ENCODE data around the gene CLSTN3.

The CLSTN3 gene

DNA sequence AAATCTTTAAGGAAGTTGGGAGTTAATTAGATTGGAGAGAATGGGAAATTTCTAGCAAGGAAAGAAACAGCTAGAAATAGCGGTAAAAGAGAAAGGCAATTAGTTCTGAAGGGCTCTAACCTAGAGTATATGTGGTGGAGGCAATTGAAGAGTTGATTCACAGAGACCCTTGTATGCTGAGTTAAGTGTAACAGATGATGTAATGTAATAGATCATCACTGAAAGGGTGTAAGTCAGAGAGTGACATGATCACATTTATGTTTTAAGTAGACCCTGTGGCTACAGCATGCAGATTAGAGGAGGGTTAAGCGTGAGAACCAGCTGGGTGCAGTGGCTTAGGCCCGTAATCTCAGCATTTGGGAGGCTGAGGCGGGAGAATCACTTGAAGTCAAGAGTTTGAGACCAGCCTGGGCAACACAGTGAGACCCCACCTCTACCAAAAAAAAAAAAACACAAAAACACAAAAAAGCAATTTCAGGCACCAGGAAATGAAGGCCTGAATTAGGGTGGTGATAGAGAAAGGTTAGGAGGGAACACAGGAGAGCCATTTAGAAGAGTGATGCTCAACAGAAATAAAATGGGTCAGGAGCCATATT lies 4.4 kb upstream of the CLSTN3 start:
- no peaks in the 10 kb centered on the region for H4K20me1 ChIP-seq (ENCODE audit: control insufficient read depth, insufficient read depth, low read depth, low read length)
- H3K9me2 ChIP-seq (replicated peaks; ENCODE audit: control insufficient read depth, low read length): no peaks in the 10 kb centered on the region
- H3K4me2 ChIP-seq (ENCODE audit: low read length): no peak overlapping the region
- H3K79me2 ChIP-seq (ENCODE audit: control insufficient read depth, low read length): no peaks in the 10 kb centered on the region
- H3K27me3 ChIP-seq (ENCODE audit: control insufficient read depth, low read length): peaks cover 28% of the 10 kb centered on the region
- H3K36me3 ChIP-seq (ENCODE audit: control insufficient read depth, low read length): no peaks in the 10 kb centered on the region
- peaks cover 14% of the 10 kb centered on the region for H3K4me1 ChIP-seq (ENCODE audit: control insufficient read depth, low read length)
- no peaks in the 10 kb centered on the region for H3K9me3 ChIP-seq (ENCODE audit: control insufficient read depth, insufficient read depth, low read length)
- TF ChIP-seq EZH2phosphoT487 (IDR thresholded peaks at IDR 0.05; ENCODE audit: borderline replicate concordance, low read length): no peak
- TF ChIP-seq, protein P1, sequence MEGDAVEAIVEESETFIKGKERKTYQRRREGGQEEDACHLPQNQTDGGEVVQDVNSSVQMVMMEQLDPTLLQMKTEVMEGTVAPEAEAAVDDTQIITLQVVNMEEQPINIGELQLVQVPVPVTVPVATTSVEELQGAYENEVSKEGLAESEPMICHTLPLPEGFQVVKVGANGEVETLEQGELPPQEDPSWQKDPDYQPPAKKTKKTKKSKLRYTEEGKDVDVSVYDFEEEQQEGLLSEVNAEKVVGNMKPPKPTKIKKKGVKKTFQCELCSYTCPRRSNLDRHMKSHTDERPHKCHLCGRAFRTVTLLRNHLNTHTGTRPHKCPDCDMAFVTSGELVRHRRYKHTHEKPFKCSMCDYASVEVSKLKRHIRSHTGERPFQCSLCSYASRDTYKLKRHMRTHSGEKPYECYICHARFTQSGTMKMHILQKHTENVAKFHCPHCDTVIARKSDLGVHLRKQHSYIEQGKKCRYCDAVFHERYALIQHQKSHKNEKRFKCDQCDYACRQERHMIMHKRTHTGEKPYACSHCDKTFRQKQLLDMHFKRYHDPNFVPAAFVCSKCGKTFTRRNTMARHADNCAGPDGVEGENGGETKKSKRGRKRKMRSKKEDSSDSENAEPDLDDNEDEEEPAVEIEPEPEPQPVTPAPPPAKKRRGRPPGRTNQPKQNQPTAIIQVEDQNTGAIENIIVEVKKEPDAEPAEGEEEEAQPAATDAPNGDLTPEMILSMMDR (IDR thresholded peaks at IDR 0.05; ENCODE audit: low read depth, low read length, poor library complexity, severe bottlenecking): no peak
- H3K27ac ChIP-seq (ENCODE audit: low read depth, low read length): no peak overlapping the region
- H3K4me3 ChIP-seq (ENCODE audit: low read length): no peak overlapping the region
- H3F3A ChIP-seq (ENCODE audit: control insufficient read depth, insufficient read depth): no peaks in the 10 kb centered on the region

DNA sequence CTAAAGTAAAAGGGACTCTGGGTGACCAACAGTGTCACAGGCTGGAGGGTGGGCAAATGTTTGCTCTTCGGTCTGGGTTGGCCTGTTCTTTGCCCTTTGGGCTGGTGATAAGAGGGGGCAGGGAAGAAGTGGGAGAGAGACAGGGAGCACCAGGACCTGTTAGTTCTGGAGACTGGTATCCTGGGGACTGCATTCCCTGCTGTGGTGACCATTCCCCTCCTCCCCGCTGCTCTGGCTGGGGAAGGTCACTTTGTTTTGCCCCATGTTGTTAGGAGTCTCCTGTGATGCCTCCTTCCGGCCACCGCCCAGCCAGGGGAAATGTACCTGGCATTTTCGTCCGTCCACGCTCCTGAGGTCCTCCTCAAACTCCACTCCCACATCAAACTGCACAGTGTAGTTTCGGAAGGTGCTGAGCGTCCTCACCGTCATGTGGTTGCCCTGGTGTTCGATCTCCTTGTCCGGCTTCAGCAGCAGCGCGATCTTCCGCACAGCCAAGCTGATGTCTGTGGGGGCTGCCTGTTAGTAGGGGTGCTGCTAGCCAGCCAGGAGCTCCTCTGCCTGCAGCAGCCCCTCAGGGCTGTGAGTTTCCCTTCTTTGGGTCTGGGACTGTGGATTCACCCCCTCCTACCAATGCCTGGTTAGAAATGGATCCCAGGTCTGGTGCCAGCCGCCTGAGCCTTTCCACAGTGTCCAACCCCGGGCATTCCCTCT lies 2.1 kb upstream of the CLSTN3 start:
- H3K4me2 ChIP-seq (ENCODE audit: low read length): no peak overlapping the region
- H3K79me2 ChIP-seq (ENCODE audit: control insufficient read depth, low read length): no peaks in the 10 kb centered on the region
- no peak overlapping the region for H3K4me3 ChIP-seq (ENCODE audit: low read length)
- H3K9me3 ChIP-seq (ENCODE audit: control insufficient read depth, insufficient read depth, low read length): no peaks in the 10 kb centered on the region
- no peak for TF ChIP-seq EZH2phosphoT487 (IDR thresholded peaks at IDR 0.05; ENCODE audit: borderline replicate concordance, low read length)
- TF ChIP-seq, protein P1 (IDR thresholded peaks at IDR 0.05; ENCODE audit: low read depth, low read length, poor library complexity, severe bottlenecking): no peak
- no peaks in the 10 kb centered on the region for H3K36me3 ChIP-seq (ENCODE audit: control insufficient read depth, low read length)
- peaks cover 19% of the 10 kb centered on the region for H3K4me1 ChIP-seq (ENCODE audit: control insufficient read depth, low read length)
- H3K27me3 ChIP-seq (ENCODE audit: control insufficient read depth, low read length): peaks cover 48% of the 10 kb centered on the region
- no peaks in the 10 kb centered on the region for H3F3A ChIP-seq (ENCODE audit: control insufficient read depth, insufficient read depth)
- H4K20me1 ChIP-seq (ENCODE audit: control insufficient read depth, insufficient read depth, low read depth, low read length): no peaks in the 10 kb centered on the region
- no peak overlapping the region for H3K27ac ChIP-seq (ENCODE audit: low read depth, low read length)
- no peaks in the 10 kb centered on the region for H3K9me2 ChIP-seq (replicated peaks; ENCODE audit: control insufficient read depth, low read length)

DNA sequence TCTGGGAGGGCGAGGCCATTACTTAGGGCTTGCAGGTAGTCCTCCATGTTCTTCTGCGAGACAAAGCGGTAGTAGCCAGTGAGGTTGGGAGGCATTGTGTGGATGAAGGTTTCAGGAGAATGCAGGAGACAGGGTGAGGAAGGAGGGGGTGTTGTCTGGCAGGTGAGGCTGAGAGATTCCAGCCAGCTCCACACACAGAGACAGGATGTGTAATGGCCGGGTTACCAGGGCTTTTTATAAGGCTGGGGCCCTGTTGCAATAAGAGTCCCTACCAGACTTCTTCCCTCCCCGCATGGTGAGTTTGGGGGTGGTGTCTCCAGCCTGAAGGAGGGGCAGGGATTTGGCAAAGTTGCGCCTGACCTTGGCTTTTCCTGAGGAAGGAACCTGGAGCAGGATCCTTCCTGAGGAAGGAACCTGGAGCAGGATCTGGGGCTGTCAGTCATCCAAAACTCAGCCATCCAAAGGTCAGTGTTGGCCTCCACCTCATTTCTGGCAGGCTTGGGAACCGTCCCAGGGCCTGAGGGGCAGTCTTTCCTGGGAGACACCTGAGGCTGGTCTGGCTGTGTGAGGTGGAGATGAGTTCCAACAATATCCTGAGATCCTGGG lies 1.4 kb upstream of the CLSTN3 start, which contains the start of gene RBP5:
TSS of gene RBP5 (minus strand) at position 209 of the 606 bp plus-strand sequence. CDS start at position 95, 114 bp downstream.
- no peaks in the 10 kb centered on the region for H3K9me3 ChIP-seq (ENCODE audit: control insufficient read depth, insufficient read depth, low read length)
- no peak for TF ChIP-seq EZH2phosphoT487 (IDR thresholded peaks at IDR 0.05; ENCODE audit: borderline replicate concordance, low read length)
- TF ChIP-seq, protein P1 (IDR thresholded peaks at IDR 0.05; ENCODE audit: low read depth, low read length, poor library complexity, severe bottlenecking): no peak
- H3K79me2 ChIP-seq (ENCODE audit: control insufficient read depth, low read length): no peaks in the 10 kb centered on the region
- no peaks in the 10 kb centered on the region for H3K36me3 ChIP-seq (ENCODE audit: control insufficient read depth, low read length)
- H3K27ac ChIP-seq (ENCODE audit: low read depth, low read length): no peak within 1 kb of the TSS
- peaks cover 19% of the 10 kb centered on the region for H3K4me1 ChIP-seq (ENCODE audit: control insufficient read depth, low read length)
- H3K9me2 ChIP-seq (replicated peaks; ENCODE audit: control insufficient read depth, low read length): no peaks in the 10 kb centered on the region
- no peaks in the 10 kb centered on the region for H3F3A ChIP-seq (ENCODE audit: control insufficient read depth, insufficient read depth)
- H3K4me3 ChIP-seq (ENCODE audit: low read length): peak within 1 kb of the TSS; percentile 70
- peaks cover 48% of the 10 kb centered on the region for H3K27me3 ChIP-seq (ENCODE audit: control insufficient read depth, low read length)
- H4K20me1 ChIP-seq (ENCODE audit: control insufficient read depth, insufficient read depth, low read depth, low read length): no peaks in the 10 kb centered on the region
- H3K4me2 ChIP-seq (ENCODE audit: low read length): peak within 1 kb of the TSS; percentile 72
